OCI-LY3 (cell line): ENCODE measurements around the gene PCBP3.

ENCODE experiments used
- H2AFZ ChIP-seq: fragments of 200-600, 300-600 bp; shearing (Covaris generic); 2 replicates; pipeline ENCODE4 v1.6.0; 2014; ENCODE audit warnings: antibody characterized with exemption, low read depth, low read length
- H3K27ac ChIP-seq: fragments of 200-600, 300-600 bp; sonication (generic); 2 replicates; pipeline ENCODE4 v1.5.1; 2014; ENCODE audit warnings: mild to moderate bottlenecking, low read length, moderate library complexity, mixed read lengths
- H3K27me3 ChIP-seq: fragments of 200-600, 300-600 bp; sonication (generic); 2 replicates; pipeline ENCODE4 v1.6.1; 2014; ENCODE audit warnings: low read depth, low read length, mixed read lengths
- H3K36me3 ChIP-seq: fragments of 200-600, 300-600 bp; sonication (generic); replicated peaks from 2 replicates; pipeline ENCODE3; 2014; ENCODE audit warnings: low read depth, low read length, mixed read lengths
- H3K4me1 ChIP-seq: fragments of 300-600, 200-600 bp; sonication (generic); 2 replicates; pipeline ENCODE4 v1.6.1; 2014; ENCODE audit warnings: low read length, mixed read lengths
- H3K4me2 ChIP-seq: fragments of 200-600, 300-600 bp; sonication (generic); 2 replicates; pipeline ENCODE4 v1.6.1; 2014; ENCODE audit warnings: low read length, mixed read lengths
- H3K4me3 ChIP-seq: fragments of 300-600, 200-600 bp; sonication (generic); 2 replicates; pipeline ENCODE4 v1.5.1; 2014; ENCODE audit warnings: antibody characterized with exemption, mild to moderate bottlenecking, low read length, moderate library complexity
- H3K79me2 ChIP-seq: fragments of 300-600, 200-600 bp; shearing (Covaris generic); 2 replicates; pipeline ENCODE4 v1.6.1; 2014; ENCODE audit warnings: mild to moderate bottlenecking, low read length, mixed read lengths
- H3K9ac ChIP-seq: fragments of 300-600, 200-600 bp; shearing (Covaris generic); 2 replicates; pipeline ENCODE4 v1.6.0; 2014; ENCODE audit warnings: mild to moderate bottlenecking, low read length, moderate library complexity
- H3K9me3 ChIP-seq: fragments of 200-600, 300-600 bp; shearing (Covaris generic); 2 replicates; pipeline ENCODE4 v1.6.1; 2014; ENCODE audit warnings: low read length, mixed read lengths; ENCODE audit not compliant: insufficient read depth
- H4K20me1 ChIP-seq: fragments of 200-600, 300-600 bp; sonication (generic); 2 replicates; pipeline ENCODE4 v1.6.1; 2016; ENCODE audit warnings: low read length, mixed read lengths; ENCODE audit not compliant: insufficient read depth
- CTCF ChIP-seq: fragments of 200-600, 300-600 bp; sonication (generic); IDR thresholded peaks from 2 replicates; pipeline ENCODE4 v1.5.1; 2014; ENCODE audit warnings: antibody characterized with exemption, low read length, low read depth
- EZH2phosphoT487 ChIP-seq: fragments of 200-600 bp; shearing (Covaris generic); IDR thresholded peaks from 2 replicates; pipeline ENCODE4 v1.6.1; 2018; ENCODE audit warnings: antibody characterized with exemption, mixed run types, low read depth

PCBP3 gene

GRCh38 chr21:45740491-45741357 lies 97.2 kb downstream of the PCBP3 start:
- no peak overlapping the region for H3K9ac ChIP-seq
- H3K9me3 ChIP-seq = no peaks in the 10 kb centered on the region
- H4K20me1 ChIP-seq = no peaks in the 10 kb centered on the region
- H2AFZ ChIP-seq = no peak overlapping the region
- H3K27ac ChIP-seq = no peak overlapping the region
- H3K27me3 ChIP-seq = no peaks in the 10 kb centered on the region
- no peak for TF ChIP-seq EZH2phosphoT487
- TF ChIP-seq CTCF = no peak
- H3K79me2 ChIP-seq = no peaks in the 10 kb centered on the region
- H3K4me2 ChIP-seq = no peak overlapping the region
- no peaks in the 10 kb centered on the region for H3K36me3 ChIP-seq
- no peaks in the 10 kb centered on the region for H3K4me1 ChIP-seq
- H3K4me3 ChIP-seq = no peak overlapping the region

GRCh38 chr21:45741691-45742090 lies 98.2 kb downstream of the PCBP3 start:
- Histone ChIP-seq H3K9me3 (no peaks in the 10 kb centered on the region), H3K36me3 (no peaks in the 10 kb centered on the region), H3K4me2 (no peak overlapping the region), H3K79me2 (no peaks in the 10 kb centered on the region), H2AFZ (no peak overlapping the region), H3K27me3 (no peaks in the 10 kb centered on the region), H3K4me1 (no peaks in the 10 kb centered on the region), H3K27ac (no peak overlapping the region), H3K4me3 (no peak overlapping the region), H4K20me1 (no peaks in the 10 kb centered on the region), H3K9ac (no peak overlapping the region)
- no peak for TF ChIP-seq EZH2phosphoT487
- no peak for TF ChIP-seq CTCF

- no peaks in the 10 kb centered on the region for H3K36me3 ChIP-seq
- H3K27ac ChIP-seq = no peak overlapping the region
These were observed 98.7 kb downstream of the PCBP3 start for GRCh38 chr21:45742247-45742646.

GRCh38 chr21:45745256-45745655 lies 101.7 kb downstream of the PCBP3 start:
- no peak overlapping the region for H3K4me3 ChIP-seq
- TF ChIP-seq CTCF (no peak), EZH2phosphoT487 (no peak)
- H4K20me1 ChIP-seq = no peaks in the 10 kb centered on the region
- H3K27me3 ChIP-seq = no peaks in the 10 kb centered on the region
- no peaks in the 10 kb centered on the region for H3K9me3 ChIP-seq
- no peak overlapping the region for H2AFZ ChIP-seq
- no peaks in the 10 kb centered on the region for H3K79me2 ChIP-seq
- H3K9ac ChIP-seq = no peak overlapping the region
- H3K36me3 ChIP-seq = no peaks in the 10 kb centered on the region
- no peak overlapping the region for H3K27ac ChIP-seq
- no peaks in the 10 kb centered on the region for H3K4me1 ChIP-seq
- H3K4me2 ChIP-seq = no peak overlapping the region

More at GRCh38 chr21:45742247-45742646, 98.7 kb downstream of the PCBP3 start:
- Histone ChIP-seq H3K9me3 (no peaks in the 10 kb centered on the region), H4K20me1 (no peaks in the 10 kb centered on the region), H3K4me2 (no peak overlapping the region), H3K27me3 (no peaks in the 10 kb centered on the region), H2AFZ (no peak overlapping the region), H3K79me2 (no peaks in the 10 kb centered on the region), H3K9ac (no peak overlapping the region), H3K4me1 (no peaks in the 10 kb centered on the region), H3K4me3 (no peak overlapping the region)
- TF ChIP-seq EZH2phosphoT487 (no peak), CTCF (no peak)
